GM19468 (cell line): Measurements from ENCODE around the gene LRRC8E.

Experiments
- ATAC-seq: cut with Tn5 transposase; IDR thresholded peaks from one replicate; pipeline ENCODE4 v1.9.1; 2021; ENCODE audit warnings: mild to moderate bottlenecking, moderate library complexity, moderate number of reproducible peaks; ENCODE audit not compliant: unreplicated experiment; ENCODE audit errors: extremely low read depth

The LRRC8E gene

DNA sequence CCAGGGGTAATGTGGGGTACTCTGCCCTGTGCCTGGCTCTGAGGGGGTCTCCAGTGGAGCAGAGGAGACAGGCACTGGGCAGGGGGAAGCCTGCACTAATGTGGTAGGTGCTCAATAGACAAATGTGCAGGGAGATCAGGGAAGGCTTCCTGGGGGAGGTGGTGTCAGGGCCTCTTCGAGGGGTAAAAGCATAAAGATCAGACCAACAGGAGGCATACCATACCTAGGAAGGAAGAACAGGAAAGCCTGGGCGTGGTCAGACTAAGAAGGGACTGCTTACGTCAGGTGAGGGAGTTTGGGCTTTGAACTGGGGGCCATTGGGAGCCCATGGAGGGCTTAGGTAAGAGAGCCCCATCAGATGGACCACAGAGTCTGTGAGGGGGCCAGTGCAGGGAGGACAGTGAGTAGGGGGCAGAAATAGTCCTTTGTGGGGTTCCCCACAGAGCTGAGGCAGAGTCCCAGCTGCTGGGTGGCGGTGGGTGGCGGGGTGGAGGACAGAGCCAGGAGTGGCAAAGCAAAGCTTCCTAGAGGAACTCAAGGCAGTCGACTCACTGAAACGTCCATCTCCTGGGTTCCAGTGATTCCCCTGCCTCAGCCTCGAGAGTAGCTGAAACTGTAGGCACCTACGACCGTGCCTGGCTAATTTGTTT lies 22.9 kb upstream of the LRRC8E start:
- ATAC-seq: no peak

DNA sequence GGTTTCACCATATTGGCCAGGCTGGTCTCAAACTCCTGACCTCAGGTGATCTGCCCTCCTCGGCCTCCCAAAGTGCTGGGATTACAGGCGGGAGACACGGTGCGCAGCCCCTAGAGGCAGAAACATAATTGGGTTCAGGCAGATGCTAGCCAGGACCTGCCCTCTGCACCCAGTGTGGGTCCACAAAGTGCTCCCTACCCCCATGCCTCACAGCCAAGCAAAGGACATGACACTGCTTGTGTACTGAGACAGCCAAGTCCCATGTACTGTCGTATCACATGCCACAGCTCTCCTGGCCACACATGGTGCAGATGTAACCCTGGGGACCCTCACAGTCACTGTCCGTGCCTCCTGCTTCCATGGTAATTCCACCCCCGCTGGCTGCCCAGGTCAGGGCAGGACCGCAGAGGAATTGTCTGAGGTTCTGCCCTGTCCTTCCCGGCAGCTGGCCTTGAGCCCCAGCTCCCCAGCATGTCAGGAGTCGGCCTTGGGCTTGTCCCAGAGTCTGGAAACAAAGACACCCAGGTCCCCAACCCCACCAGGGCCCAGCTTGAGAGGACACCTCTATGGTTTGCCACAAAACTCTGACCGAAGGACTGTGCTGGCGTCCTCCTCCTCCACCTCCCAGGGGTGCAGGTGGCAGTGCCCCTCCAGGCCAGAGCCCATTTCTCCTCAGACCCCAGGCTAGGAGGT lies 21.8 kb upstream of the LRRC8E start:
- no peak for ATAC-seq

DNA sequence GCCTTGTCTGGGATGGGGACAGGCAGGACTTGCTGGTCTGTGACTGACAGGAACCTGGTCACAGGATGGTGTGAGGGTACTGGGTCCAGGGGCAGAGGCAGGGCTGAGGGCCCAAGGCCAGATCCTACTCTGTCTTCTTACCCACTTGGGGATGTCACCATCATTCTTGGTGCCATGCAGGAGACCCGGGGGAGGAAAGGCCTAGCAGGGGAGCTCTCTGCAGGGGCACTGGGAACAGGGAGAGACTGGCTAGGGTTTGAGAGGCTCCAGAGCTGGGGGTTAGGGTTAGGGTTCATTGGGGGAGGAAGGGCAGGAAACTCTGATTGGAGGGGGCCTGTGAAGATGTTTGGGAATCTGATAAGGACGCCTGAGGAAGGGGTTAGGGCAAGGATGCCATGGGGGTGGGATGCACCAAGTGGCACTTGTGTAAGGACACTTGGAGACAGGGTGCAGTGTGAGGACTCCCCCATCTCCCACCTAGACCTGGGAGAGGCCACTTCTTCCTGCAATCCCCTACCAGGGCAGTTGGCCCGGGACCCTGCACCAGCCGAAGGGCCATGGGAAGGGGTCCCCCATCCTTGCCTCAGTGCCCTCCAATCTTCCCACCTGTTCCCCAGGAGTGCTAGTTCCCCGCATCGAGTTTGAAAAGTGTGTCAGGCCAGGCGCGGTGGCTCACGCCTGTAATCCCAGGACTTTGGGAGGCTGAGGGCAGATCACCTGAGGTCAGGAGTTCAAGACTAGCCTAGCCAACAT lies 21.0 kb upstream of the LRRC8E start:
- ATAC-seq: no peak

DNA sequence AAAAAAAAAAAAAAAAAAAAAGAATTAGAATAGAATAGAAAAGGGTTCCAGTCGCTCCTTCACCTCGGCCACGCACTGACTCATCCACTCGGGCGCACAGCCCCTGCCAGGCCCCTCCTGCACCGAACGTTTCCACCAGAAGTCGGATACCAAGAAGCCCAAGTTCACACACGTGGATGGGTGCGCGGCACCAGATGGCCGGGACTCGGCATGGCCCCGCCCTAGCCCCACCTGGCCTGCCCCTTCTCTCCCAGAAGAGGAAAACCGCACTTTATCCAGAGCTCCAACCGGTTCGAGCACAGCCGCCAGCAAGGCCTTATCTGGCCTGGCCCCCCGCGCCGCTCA lies 20.0 kb upstream of the LRRC8E start:
- ATAC-seq: no peak

DNA sequence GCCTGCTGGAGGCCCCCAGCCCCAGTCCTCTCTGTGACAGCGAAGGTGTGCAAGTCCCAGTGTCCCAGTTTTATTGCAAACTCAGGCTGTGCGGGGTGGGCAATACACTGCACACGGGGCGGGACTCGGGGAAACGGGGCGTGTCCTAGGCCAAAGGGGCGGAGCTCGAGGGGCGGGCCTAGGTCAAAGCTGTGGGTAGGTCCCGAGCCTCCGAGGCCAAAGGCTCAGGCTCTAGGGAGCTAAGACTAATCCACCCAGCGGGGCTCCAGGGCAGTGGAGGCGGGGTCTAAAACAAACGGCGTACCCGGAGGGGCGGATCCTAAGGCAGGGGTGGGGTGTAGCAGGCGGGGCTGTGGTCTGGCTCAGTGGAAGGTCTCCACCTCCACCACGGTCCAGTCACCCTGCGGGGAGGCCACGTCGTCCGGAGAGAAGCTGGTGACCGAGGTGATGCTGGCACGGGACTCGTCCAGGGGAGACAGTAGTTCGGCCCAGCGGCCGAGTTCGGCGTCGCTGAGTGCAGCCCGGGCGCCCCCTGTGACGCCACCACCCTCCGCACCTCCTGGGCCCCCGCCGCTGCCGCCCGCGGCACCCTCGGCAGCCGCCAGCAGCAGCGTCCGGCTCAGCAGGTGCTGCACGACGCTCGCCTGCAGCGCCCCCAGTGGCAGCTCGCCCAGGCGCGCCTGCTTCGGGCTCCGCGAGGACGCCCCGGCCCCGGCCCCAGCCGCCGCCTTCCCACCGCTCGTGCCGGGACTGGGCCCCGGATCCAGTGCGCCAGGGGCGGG lies 19.4 kb upstream of the LRRC8E start:
- peak; percentile 50 for ATAC-seq

DNA sequence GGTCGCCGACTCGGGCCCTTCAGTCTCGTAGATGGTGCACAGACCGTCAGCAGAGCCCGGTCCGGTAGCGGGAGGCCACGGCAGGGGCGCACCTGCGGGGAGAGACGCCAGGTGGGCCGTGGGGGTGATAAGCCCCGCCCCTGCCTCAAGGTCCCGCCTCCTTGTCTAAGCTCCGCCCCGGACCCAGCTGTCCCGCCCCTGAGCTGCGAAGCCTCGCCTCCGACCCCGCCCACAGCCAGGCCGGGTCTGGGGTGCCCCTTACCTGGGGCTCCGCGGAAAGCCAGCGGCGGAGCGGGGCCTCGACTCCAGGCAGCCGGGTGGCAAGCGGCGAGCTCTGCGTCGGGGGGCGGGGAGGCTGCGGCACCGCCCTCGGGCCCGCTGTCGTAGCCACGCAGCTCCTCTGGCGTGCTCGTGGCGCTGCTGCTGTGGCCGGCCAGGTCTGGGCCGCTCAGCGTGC lies 18.8 kb upstream of the LRRC8E start:
- peak; percentile 8 for ATAC-seq

DNA sequence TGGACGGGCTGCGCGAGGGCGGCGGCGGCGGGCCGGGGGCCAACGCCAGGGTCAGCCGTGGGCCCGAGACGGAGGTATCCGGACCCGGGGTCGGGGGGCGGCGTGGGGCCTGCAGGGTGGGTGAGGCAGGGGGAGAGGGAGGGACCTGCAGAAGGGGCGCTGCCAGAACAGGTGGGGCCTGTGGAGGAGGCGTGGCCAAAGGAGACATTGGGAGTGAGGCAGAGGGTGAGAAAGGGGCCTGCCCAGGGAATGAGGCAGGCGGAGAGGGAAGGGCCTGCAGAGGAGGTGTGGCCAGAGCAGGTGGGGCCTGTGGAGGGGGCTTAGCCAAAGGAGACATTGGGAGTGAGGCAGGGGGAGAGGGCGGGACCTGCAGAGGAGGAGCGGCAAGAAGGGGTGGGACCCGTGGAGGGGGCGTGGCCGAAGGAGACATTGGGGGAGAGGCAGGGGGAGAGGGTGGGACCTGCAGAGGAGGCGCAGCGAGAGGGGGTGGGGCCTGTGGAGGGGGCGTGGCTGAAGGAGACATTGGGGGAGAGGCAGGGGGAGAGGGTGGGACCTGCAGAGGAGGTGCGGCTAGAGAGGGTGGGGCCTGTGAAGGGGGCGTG lies 18.3 kb upstream of the LRRC8E start:
- ATAC-seq: no peak

DNA sequence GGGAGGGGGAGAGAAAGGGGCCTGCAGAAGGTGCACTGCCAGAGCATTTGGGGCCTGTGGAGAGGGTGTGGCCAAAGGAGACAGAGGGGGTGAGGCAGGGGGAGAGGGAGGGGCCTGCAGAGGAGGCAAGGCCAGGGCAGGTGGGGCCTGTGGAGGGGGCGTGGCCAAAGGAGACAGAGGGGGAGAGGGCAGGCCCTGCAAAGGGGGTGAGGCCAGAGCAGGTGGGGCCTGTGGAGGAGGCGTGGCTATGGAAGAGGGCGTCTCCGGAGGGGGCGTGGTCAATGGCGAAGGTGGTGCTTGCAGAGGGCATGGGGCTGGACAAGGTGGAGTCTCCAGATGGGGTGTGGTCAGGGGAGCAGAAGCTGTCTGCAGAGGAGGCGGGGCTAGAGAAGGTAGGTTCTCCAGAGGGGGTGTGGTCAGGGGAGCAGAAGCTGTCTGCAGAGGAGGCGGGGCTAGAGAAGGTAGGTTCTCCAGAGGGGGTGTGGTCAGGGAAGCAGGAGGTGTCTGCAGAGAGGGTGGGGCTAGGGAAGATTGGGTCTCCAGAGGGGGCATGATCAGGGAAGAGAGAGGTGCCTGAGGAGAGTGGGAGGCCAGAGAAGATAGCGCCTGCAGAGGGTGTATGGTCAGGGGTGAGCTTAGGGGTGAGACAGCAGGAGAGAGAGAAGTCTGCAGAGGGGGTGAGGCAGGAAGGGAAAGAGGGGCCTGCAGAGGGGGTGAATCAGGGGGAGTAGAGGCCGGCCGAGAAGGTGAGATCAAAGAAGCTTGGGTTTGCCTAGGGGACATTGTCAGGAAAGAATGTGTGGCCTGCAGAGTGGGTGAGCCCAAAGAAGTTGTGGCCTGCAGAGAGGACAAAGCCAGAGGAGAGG lies 17.5 kb upstream of the LRRC8E start:
- ATAC-seq: no peak

DNA sequence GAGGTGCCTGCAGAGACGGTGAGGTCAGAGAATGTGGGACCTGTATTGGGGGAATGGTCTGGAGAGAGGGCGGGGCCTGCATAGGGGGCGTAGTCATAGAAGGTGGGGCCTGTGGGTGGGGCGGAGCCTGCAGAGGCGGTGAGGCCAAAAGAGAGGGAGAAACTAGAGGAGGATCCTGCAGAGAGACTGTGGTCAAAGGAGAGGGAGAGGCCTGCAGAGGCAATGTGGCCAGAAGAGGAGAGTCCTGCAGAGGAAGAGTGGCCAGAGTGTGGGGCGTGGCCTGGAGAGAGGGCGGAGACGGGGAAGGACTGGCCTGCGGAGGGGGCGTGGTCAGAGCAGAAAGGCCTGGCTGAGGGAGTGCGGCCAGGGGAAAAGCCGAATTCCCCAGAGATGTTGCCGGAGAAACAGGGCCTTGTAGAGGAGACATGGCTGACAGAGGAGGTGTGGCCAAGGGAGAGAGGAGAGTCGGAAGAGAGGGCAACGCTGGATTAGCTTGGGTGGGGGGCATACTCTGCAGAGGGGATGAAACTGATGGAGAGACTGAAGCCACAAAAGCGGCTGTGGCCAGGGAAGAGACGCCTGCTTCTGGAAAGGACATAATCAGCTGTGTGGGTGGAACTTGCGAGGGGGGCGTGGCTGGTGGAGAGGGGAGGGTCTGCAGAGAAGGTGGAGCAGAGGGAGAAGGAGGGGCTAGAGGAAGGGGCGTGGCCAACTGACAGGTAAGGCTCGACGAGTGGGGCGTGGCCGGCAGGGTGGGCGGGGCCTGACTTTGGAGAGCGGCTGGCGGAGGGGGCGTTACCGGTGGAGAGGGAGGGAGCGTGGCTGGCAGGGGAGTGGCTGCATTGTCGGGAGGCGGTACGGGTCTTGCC lies 16.6 kb upstream of the LRRC8E start:
- no peak for ATAC-seq

DNA sequence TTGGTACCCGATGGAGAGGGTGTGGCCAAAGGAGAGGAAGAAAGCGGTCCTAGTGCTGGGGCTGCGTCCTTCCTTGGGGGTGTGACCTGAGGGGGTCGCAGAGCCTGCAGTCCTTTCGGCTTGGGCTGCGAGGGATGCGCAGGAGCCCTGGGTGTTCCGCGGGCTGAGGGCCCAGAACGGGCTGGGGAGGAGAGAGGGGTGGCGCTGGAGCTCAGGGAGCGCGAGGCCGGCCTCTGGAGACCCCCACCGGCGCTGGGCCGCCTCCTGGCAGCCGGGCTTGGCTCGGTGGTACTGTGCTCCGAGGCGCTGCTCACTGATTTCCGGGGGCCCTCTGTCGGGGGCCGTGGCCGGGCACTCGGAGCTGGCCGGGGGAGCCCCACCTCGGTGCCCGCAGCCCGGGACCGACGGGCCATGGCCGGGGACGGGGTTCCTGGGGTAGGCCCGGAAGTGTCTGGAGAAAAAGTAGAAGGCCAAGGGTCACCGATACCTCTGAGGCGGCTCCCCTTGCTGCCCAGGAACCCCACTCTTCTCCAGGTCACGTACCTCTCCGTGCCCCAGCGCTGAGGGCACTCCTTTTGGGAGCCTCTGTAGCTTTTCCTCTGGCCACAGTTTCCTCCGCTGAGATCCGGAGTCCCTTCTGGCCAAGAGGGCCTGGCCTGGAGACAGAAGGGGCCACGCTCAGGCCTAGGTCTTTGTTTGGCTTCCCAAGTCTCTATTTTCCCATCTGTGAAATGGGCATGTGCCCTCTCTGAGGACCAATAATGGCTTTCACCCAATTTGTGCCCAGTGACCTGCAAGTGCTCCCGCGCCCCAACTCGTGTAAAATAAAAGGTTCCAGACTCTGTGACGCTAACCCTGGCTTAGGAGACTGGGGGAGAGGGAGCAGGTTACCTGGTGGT lies 15.8 kb upstream of the LRRC8E start:
- ATAC-seq: no peak

DNA sequence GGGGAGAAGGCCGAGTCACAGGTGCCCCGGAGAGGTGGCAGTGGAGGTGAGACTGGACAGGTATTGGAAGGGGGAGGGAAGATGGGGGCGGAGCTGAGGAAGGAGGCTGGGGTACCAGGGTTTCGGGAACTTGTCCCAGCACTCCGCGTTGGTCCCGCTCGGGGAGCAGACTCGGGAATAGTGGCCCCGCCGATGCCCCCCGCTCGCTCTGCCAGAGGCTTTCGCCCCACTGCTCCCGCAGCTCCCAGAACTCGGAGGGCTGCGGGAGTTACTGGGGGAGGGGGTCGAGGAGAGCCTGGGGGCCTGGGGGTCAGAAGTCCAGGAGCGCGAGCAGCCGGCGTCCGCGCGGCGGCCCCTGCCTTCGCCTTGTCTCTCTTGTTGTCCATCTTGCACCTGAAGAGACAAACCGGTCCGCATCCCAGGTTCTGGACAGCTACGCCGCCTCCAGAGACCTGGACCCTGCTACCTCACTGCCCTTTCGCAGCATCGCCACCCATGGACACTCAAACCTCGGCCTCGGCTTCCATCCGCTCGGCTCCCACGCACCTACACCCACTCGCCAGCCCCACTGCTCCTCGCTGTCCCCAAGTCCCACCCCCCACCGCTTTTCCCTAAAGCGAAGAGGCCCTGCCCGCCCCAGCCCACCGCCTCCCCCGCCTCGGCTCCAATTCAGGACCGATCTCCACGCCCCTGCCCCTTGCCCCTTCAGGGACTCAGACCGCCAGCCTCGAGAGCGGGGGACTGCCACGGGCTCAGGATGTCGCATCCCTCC lies 14.8 kb upstream of the LRRC8E start:
- no peak for ATAC-seq

DNA sequence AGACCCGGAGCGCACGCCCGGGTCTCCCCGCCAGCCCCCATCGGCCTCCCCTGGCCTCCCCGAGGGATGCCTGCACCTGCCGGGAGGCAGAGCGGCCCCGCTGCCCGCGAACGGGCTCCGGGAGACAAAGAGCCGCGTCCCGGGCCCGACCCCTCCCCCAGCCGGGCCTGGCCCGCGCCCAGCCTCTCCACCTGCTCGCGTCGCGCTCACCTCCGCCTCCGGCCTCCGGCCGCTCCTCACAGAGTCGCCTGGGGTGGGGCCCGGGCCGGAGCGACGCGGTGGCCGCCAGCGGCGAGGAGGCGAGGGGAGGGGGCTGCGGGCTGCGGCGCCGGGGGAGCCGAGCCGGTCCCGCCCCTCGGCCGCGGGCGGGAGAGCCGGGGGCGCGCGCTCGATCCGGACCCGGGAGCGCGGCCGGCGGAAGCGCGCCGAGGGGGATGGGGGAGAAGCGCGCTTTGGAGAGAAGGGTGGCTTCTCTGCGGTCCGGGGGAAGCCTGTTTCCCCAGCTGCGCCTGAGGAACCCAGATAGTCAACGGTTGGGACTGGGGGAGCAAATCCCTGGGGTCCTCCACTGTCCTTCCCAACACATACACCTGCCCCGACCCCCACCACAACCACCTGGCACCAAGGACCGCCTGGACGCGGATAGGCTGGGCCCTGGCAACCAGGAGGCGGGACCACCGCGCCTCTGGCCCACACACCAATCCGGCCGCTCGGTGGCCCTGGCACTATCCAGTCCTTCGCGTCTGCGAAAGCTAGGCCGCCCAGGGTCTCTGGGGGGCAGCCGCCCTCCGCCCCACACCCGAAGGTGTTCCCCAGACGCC lies 14.0 kb upstream of the LRRC8E start, which contains the start of gene PRR36:
TSS of gene PRR36 (minus strand) at position 315 of the 821 bp plus-strand sequence. CDS start 701 bp downstream, outside the sequence.
- ATAC-seq: no peak

DNA sequence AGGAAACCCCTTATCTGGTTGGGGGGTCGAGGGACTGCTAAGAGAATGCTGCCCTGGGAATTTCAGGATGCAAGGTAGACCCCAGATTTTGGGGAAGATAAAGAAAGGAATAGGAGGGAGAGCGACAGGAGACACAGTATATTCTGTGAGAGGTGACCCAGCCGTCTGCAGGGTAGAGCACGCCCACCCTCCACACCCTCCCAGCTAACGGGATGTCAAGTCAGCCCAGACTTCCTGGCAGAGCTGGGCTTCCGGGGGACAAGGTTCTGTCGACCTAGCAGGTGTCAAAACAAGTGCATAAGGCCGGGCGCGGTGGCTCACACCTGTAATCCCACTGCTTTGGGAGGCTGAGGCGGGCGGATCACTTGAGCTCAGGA lies 13.4 kb upstream of the LRRC8E start:
- ATAC-seq: no peak

DNA sequence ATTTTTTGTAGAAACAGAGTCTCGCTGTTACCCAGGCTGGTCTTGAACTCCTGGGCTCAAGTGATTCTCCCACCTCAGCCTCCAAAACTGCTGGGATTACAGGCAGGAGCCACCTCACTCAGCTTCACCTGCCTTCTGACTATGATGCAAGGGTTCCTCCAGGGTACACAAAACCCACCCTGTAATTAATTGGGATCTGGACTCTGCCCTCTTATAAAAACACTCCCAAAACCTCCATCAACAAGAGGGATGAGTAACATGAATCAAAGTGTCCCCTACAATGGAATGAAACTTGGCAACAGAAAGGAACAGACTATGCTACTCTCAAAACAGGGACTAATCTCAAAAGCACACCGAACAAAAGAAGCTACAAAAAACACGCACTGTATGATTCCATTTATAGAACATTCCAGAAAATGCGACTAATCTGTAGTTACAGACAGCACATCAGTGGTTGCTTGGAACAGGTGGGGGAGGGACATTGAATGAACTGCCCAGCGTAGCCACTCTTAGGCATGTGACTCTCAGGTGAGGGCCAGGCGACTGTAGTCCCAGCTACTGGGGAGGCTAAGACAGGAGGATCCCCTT lies 11.0 kb upstream of the LRRC8E start:
- ATAC-seq: no peak

DNA sequence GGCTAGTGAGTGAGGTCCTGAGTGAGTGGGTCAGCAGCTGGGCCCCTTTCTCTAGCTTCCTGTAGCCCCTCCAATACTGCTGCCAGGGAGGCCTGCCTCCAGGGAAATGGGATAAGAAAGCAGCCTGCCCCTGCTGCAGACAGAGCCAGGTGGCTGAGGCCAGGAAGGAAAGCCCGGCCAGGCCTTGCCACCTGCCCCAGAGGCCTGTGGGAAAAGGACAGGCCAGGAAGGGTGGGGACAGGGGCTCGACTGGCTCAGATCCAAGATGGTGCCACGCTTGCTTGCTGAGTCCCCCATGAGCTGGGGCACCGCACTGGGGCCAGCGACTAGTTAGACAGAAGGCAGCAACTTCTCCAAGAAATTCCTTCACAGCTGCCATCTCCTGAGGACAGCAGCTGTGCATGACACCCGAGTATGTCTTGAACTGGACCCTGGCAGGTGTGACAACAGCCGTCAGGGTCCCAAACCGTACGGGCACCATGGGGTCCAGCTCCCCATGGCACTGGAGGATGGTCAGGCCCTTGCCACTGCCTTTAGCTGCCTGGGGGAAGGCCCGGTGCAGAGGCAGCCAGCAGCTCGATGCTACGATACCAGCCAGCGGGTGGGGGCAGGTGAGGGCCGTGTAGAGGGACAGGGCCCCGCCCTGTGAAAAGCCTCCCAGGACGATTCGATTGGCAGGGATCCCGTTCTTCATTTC lies 9.1 kb upstream of the LRRC8E start:
- ATAC-seq: no peak
